ENCODE results near the gene CARMIL3.

GRCh38 chr14:24065408-24065807, 13.6 kb downstream of the CARMIL3 start:
- TF ChIP-seq GATA3 (IDR thresholded peaks at IDR 0.05; ENCODE audit: low read depth, low read length) (no peak), GATA2 (IDR thresholded peaks at IDR 0.05; ENCODE audit: low read depth, low read length) (no peak)
